CD8-positive, alpha-beta memory T cell (primary cell): ENCODE measurements around the gene C4orf50. TPM values are rescaled to one million over a fixed set of nuclear protein-coding genes. Genes with fewer than 3 reads are reported as not detected.

Experiments
- CTCF ChIA-PET: fragments of 350-600 bp; sonication (Branson Sonifier 250); formaldehyde crosslinking; loops from one replicate; lab custom pipeline; 2021; ENCODE audit warnings: antibody characterized with exemption; lab: Charles Lee
- POLR2A ChIA-PET: fragments of 350-600 bp; sonication (Branson Sonifier 250); formaldehyde crosslinking; loops from one replicate; lab custom pipeline; 2021; ENCODE audit warnings: antibody characterized with exemption; lab: Charles Lee
- DNase-seq, 5 donors: peaks; one replicate each; pipeline versions ENCODE4 v3.0.0 to v3.0.0-alpha.2; 2020 to 2022; ENCODE audit warnings: mixed read lengths in 1 of 5
- H3K27ac ChIP-seq: one replicate; pipeline ENCODE4 v1.7.0; 2013; ENCODE audit warnings: low read depth, mild to moderate bottlenecking, low read length, moderate library complexity
- H3K27me3 ChIP-seq: 2 replicates; pipeline ENCODE4 v1.7.0; 2013; ENCODE audit warnings: low read length, mild to moderate bottlenecking; ENCODE audit not compliant: insufficient read depth, poor library complexity, severe bottlenecking
- H3K36me3 ChIP-seq: 2 replicates; pipeline ENCODE4 v1.7.0; 2013; ENCODE audit warnings: mild to moderate bottlenecking, low read length, moderate library complexity; ENCODE audit not compliant: insufficient read depth
- H3K4me1 ChIP-seq: 2 replicates; pipeline ENCODE4 v1.7.0; 2013; ENCODE audit warnings: mild to moderate bottlenecking, low read length, moderate library complexity; ENCODE audit not compliant: insufficient read depth
- H3K4me3 ChIP-seq: 2 replicates; pipeline ENCODE4 v1.7.0; 2013; ENCODE audit warnings: mild to moderate bottlenecking, low read length
- H3K9me3 ChIP-seq: 2 replicates; pipeline ENCODE4 v1.7.0; 2013; ENCODE audit warnings: mild to moderate bottlenecking, low read length
- H3K27ac Mint-ChIP-seq, 8 donors: one replicate each; pipeline ENCODE4 v1.8.0; 2020 to 2021; ENCODE audit warnings: mixed read lengths in 8 of 8, mild to moderate bottlenecking in 6 of 8, inconsistent platforms in 3 of 8, moderate library complexity in 3 of 8
- H3K27me3 Mint-ChIP-seq, 2 donors: one replicate each; pipeline ENCODE4 v1.8.0; 2020 to 2021; ENCODE audit warnings: mixed read lengths in 2 of 2, mild to moderate bottlenecking in 1 of 2, moderate library complexity in 1 of 2
- H3K36me3 Mint-ChIP-seq, 3 donors: one replicate each; pipeline ENCODE4 v1.8.0; 2020 to 2021; ENCODE audit warnings: mixed read lengths in 3 of 3, inconsistent platforms in 1 of 3, mild to moderate bottlenecking in 1 of 3
- H3K4me1 Mint-ChIP-seq, 3 donors: one replicate each; pipeline ENCODE4 v1.8.0; 2020 to 2021; ENCODE audit warnings: mixed read lengths in 3 of 3, inconsistent platforms in 1 of 3, mild to moderate bottlenecking in 1 of 3
- H3K4me3 Mint-ChIP-seq, 7 donors: one replicate each; pipeline ENCODE4 v1.8.0; 2020 to 2021; ENCODE audit warnings: mixed read lengths in 7 of 7, mild to moderate bottlenecking in 6 of 7, moderate library complexity in 4 of 7, inconsistent platforms in 2 of 7
- H3K9me3 Mint-ChIP-seq, 5 donors: one replicate each; pipeline ENCODE4 v1.8.0; 2020 to 2022; ENCODE audit warnings: mixed read lengths in 5 of 5, mild to moderate bottlenecking in 3 of 5, moderate library complexity in 2 of 5, inconsistent platforms in 1 of 5
- polyA plus RNA-seq: library from polyadenylated mRNA; unstranded; fragments of 300-500 nt; fragmentation: Illumina TruSeq; gene quantifications from one replicate; pipeline ENCODE4 v1.2.3, GENCODE V29; 2021
- total RNA-seq, 2 experiments: library from RNA; stranded (reverse); gene quantifications; one replicate each; pipeline ENCODE4 v1.2.3, GENCODE V29; 2021

Gene C4orf50
- total and polyA plus RNA-seq, 3 experiments from 2014 or later: 0.08 to 0.37 (median 0.24) TPM

DNA sequence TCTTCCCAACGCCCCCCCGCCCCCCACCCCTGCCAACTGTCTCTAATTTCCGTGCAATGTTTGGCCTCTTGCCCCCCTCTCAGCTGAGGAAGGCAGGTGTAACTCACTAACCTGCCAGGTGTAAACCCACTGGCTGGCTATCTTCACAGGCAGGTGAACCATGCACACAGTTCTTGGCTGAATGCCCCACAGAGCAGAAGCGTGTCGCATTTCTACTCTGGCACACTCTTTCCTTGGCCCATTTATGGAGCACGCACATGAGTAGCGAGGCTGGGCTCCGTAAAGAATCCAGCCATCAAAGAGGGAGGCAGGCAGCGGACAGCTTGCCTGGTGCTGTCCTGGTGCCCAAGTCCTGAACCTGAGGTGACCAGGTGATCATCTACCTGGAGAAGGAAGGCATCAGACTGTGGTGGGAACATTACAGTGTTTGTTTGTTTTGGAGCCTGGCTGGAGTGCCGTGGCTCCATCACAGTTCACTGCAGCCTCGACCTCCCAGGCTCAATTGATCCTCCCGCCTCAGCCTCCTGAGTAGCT lies 86.1 kb downstream of the C4orf50 start:
- Histone ChIP-seq H3K4me3 (no peak overlapping the region), H3K36me3 (no peaks in the 10 kb centered on the region), H3K27ac (no peak overlapping the region), H3K4me1 (no peaks in the 10 kb centered on the region), H3K27me3 (no peaks in the 10 kb centered on the region), H3K9me3 (no peaks in the 10 kb centered on the region)
- peaks cover 4 to 11% of the 10 kb centered on the region in 2 donors for H3K27me3 Mint-ChIP-seq
- H3K4me1 Mint-ChIP-seq: no peaks in the 10 kb centered on the region
- H3K9me3 Mint-ChIP-seq: no peaks in the 10 kb centered on the region
- ChIA-PET CTCF (no interaction called here), POLR2A (no interaction called here)
- no peaks in the 10 kb centered on the region for H3K36me3 Mint-ChIP-seq
- DNase-seq: no peak
- H3K4me3 Mint-ChIP-seq: no peak overlapping the region
- H3K27ac Mint-ChIP-seq: no peak overlapping the region

DNA sequence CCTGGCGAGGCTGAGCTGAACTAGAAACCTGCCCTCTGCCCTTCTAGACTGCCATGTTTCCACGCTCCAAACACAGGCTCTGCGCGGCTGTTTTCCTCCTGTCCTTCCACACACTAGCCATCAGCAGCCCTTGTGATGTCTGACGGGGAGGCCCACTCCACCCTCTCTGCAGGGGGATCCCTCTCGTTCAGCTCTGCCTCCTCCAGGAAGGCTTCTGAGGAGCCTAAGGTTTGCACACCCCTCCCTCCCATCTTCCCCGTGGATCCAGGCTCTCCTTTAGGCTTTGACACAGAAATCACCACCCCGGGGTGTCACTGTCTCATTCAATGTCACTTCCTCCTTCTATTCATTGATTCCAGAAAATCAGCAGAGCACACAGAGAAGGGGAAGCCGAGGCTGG lies 86.7 kb downstream of the C4orf50 start:
- H3K36me3 Mint-ChIP-seq: no peaks in the 10 kb centered on the region
- no peaks in the 10 kb centered on the region for H3K4me1 Mint-ChIP-seq
- H3K27me3 ChIP-seq: no peaks in the 10 kb centered on the region
- no peak overlapping the region for H3K27ac ChIP-seq
- ChIA-PET CTCF (no interaction called here), POLR2A (no interaction called here)
- peaks cover 5 to 11% of the 10 kb centered on the region in 2 donors for H3K27me3 Mint-ChIP-seq
- H3K9me3 Mint-ChIP-seq: no peaks in the 10 kb centered on the region
- no peak overlapping the region for H3K4me3 Mint-ChIP-seq
- no peaks in the 10 kb centered on the region for H3K36me3 ChIP-seq
- H3K27ac Mint-ChIP-seq: no peak overlapping the region
- H3K9me3 ChIP-seq: no peaks in the 10 kb centered on the region
- H3K4me1 ChIP-seq: no peaks in the 10 kb centered on the region
- H3K4me3 ChIP-seq: no peak overlapping the region
- DNase-seq: no peak

DNA sequence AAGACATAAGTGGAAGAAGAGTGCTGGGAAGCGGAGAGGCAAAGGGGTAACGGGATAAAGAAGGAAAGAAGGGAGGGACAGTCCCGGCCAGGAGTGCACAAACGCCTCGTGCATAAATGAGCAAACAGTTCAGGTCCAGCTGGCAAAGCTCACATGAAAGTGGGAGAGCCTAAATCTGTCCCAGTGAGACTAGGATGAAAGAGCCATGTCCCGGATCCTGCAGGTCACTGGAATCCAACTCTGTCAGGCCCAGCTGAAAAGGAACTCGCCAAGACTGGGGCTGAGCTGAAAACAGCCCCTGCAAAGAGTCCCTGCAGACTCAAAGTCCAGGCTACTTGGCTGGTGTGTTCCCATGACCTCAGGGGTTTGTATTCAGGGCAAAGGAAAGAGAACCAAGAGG lies 87.4 kb downstream of the C4orf50 start:
- ChIA-PET CTCF (interaction anchor here (1.2 kb wide), 1 partner anchor 10 kb away, joined by 3 read pairs; no protein-coding TSS in a partner anchor), POLR2A (no interaction called here)
- DNase-seq: no peak
- Mint-ChIP-seq H3K36me3 (no peaks in the 10 kb centered on the region), H3K4me3 (no peak overlapping the region), H3K27me3 (peaks cover 5 to 11% of the 10 kb centered on the region in 2 donors), H3K4me1 (no peaks in the 10 kb centered on the region), H3K27ac (no peak overlapping the region), H3K9me3 (no peaks in the 10 kb centered on the region)
- H3K27ac ChIP-seq: no peak overlapping the region
- H3K36me3 ChIP-seq: no peaks in the 10 kb centered on the region
- no peaks in the 10 kb centered on the region for H3K27me3 ChIP-seq
- H3K4me1 ChIP-seq: no peaks in the 10 kb centered on the region
- H3K4me3 ChIP-seq: no peak overlapping the region
- H3K9me3 ChIP-seq: no peaks in the 10 kb centered on the region

DNA sequence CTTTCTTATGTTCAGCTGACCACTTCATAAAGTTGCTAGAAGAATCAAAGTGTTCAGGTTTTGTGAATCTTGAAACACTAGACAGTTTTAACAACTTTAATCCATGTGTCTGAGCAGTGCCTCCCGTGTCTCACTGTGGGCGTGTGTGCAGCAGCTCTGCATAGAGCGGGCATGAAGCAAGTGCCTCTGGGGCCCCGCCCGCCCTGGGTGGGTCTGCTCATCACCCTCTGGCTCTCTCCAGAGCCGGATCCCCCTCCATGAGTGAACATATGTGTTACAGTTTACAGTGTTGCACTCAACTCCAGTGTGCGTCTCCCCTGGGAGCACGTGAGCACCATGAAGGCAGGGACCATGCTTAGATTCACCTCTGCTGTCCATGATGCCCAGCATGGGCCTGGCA lies 87.8 kb downstream of the C4orf50 start:
- DNase-seq: no peak
- H3K27me3 Mint-ChIP-seq: peaks cover 5 to 11% of the 10 kb centered on the region in 2 donors
- Histone ChIP-seq H3K27me3 (no peaks in the 10 kb centered on the region), H3K27ac (no peak overlapping the region), H3K36me3 (no peaks in the 10 kb centered on the region), H3K4me1 (no peaks in the 10 kb centered on the region), H3K9me3 (no peaks in the 10 kb centered on the region), H3K4me3 (no peak overlapping the region)
- no peak overlapping the region for H3K27ac Mint-ChIP-seq
- POLR2A ChIA-PET: no interaction called here
- H3K4me3 Mint-ChIP-seq: no peak overlapping the region
- no peaks in the 10 kb centered on the region for H3K4me1 Mint-ChIP-seq
- CTCF ChIA-PET: interaction anchor here (1.2 kb wide), 1 partner anchor 10 kb away, joined by 3 read pairs; no protein-coding TSS in a partner anchor
- H3K36me3 Mint-ChIP-seq: no peaks in the 10 kb centered on the region
- no peaks in the 10 kb centered on the region for H3K9me3 Mint-ChIP-seq

DNA sequence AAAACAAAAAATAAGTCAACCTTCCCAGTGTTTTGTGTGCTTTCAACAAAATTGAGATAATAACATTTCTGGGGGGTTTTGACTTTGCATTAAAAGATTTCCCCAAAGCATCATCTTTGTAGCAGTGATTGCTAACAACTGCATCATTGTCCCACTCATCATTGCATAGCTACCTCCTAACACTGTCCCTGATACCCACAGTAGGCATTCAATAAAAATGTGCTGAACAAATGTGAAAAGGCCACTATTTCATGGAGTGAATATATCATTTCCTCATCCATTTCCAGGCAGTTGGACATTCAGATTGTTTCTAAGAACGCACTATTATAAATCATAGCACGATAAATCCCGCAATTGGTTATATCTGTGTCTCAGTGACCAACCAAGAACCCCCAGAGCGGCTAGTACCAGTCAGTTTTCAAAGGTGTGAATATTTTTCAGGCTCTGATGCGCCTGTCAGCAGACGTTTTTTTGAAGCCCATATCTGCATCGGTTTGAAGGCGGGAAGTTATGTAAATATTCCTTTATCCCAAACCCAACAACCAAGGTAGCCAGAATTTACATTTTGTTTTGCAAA lies 89.3 kb downstream of the C4orf50 start:
- Mint-ChIP-seq H3K27ac (no peak overlapping the region), H3K27me3 (peaks cover 1 to 8% of the 10 kb centered on the region in 2 donors), H3K4me3 (no peak overlapping the region), H3K9me3 (no peaks in the 10 kb centered on the region), H3K36me3 (no peaks in the 10 kb centered on the region), H3K4me1 (no peaks in the 10 kb centered on the region)
- Histone ChIP-seq H3K27me3 (no peaks in the 10 kb centered on the region), H3K36me3 (no peaks in the 10 kb centered on the region), H3K4me1 (no peaks in the 10 kb centered on the region), H3K27ac (no peak overlapping the region), H3K9me3 (no peaks in the 10 kb centered on the region), H3K4me3 (no peak overlapping the region)
- ChIA-PET CTCF (no interaction called here), POLR2A (no interaction called here)
- DNase-seq: no peak

DNA sequence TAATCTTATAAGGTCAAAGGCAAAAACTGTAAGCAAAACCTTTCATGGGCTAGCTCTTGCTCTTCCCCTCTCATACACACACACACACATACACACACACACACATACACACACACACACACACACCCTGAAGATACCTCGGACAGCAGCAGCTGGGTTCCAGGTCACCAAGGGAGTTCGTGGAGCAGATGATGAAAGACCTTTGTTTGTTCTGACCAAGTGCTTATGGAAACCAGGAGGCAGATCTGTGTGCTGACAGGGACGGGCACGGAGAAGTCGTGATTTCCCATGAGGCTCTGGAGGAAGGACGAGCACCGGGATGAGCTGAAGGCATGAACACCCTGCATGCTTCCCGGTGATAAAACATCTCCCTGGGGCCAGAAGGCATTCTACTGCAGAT lies 90.0 kb downstream of the C4orf50 start:
- no peak overlapping the region for H3K27ac Mint-ChIP-seq
- DNase-seq: no peak
- no peak overlapping the region for H3K4me3 Mint-ChIP-seq
- Histone ChIP-seq H3K4me1 (no peaks in the 10 kb centered on the region), H3K27ac (no peak overlapping the region), H3K4me3 (no peak overlapping the region), H3K36me3 (no peaks in the 10 kb centered on the region), H3K9me3 (no peaks in the 10 kb centered on the region), H3K27me3 (no peaks in the 10 kb centered on the region)
- ChIA-PET CTCF (no interaction called here), POLR2A (no interaction called here)
- H3K27me3 Mint-ChIP-seq: peaks cover 1 to 12% of the 10 kb centered on the region in 2 donors
- H3K36me3 Mint-ChIP-seq: no peaks in the 10 kb centered on the region
- no peaks in the 10 kb centered on the region for H3K4me1 Mint-ChIP-seq
- no peaks in the 10 kb centered on the region for H3K9me3 Mint-ChIP-seq

DNA sequence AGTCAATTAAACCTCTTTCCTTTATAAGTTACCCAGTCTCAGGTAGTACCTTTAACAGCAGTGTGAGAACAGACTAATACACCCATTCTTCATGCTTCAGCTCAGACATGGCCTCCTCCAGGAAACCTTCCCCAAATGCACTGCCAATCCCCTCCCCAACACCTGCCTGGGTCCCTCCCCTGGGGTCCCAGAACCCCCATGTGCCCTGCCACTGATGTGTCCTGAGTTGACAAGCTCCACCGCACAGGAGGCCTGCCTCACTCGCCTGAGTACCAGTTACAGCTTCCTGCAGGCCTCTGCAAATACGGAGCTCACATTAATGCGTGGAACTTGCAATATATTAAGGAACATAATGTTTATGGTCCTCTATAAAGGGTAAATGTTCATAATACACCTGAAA lies 90.5 kb downstream of the C4orf50 start:
- no peaks in the 10 kb centered on the region for H3K9me3 Mint-ChIP-seq
- H3K4me1 ChIP-seq: no peaks in the 10 kb centered on the region
- DNase-seq: no peak
- no peaks in the 10 kb centered on the region for H3K4me1 Mint-ChIP-seq
- H3K36me3 Mint-ChIP-seq: no peaks in the 10 kb centered on the region
- no peaks in the 10 kb centered on the region for H3K9me3 ChIP-seq
- ChIA-PET CTCF (no interaction called here), POLR2A (no interaction called here)
- no peak overlapping the region for H3K4me3 Mint-ChIP-seq
- no peak overlapping the region for H3K27ac ChIP-seq
- H3K27me3 Mint-ChIP-seq: peaks cover 1 to 17% of the 10 kb centered on the region in 2 donors
- H3K27me3 ChIP-seq: no peaks in the 10 kb centered on the region
- H3K27ac Mint-ChIP-seq: no peak overlapping the region
- H3K4me3 ChIP-seq: no peak overlapping the region
- H3K36me3 ChIP-seq: no peaks in the 10 kb centered on the region

DNA sequence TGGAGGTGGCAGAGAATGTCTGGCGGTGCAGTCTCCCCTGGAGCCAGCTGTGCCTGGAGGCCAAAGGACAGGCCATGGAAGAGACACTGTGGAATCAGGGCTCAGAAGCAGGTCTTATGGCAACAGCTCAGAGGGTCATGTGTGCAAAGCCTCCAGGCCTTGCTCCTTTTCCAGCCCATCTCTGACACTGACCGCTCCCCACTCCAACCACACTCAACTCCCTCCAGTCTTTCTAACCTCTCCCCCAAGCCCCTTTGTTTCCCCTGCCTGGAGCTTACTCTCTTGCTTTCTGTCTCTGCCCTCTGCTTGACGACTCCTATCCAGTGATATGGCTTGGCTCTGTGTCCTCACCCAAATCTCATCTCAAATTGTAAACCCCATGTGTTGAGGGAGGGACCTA lies 91.1 kb downstream of the C4orf50 start:
- H3K27me3 Mint-ChIP-seq: peaks cover 1 to 18% of the 10 kb centered on the region in 2 donors

More for the DNA sequence above, 91.1 kb downstream of the C4orf50 start:
- H3K27ac ChIP-seq: no peak overlapping the region
- Mint-ChIP-seq H3K4me1 (no peaks in the 10 kb centered on the region), H3K4me3 (no peak overlapping the region), H3K36me3 (no peaks in the 10 kb centered on the region), H3K27ac (no peak overlapping the region), H3K9me3 (no peaks in the 10 kb centered on the region)
- DNase-seq: no peak
- no peaks in the 10 kb centered on the region for H3K4me1 ChIP-seq
- ChIA-PET CTCF (no interaction called here), POLR2A (no interaction called here)
- no peaks in the 10 kb centered on the region for H3K27me3 ChIP-seq
- no peak overlapping the region for H3K4me3 ChIP-seq
- no peaks in the 10 kb centered on the region for H3K9me3 ChIP-seq
- H3K36me3 ChIP-seq: no peaks in the 10 kb centered on the region
